Measurements from ENCODE around the gene UPP1. TPM values are rescaled to one million over a fixed set of nuclear protein-coding genes. Genes with fewer than 3 reads are reported as not detected.

Gene UPP1
- total and polyA plus RNA-seq, 2 of the 13 experiments (the other 11 are each of a cell fraction or from before 2014, with no cell fraction given): 5.7 to 9.8 TPM

DNA sequence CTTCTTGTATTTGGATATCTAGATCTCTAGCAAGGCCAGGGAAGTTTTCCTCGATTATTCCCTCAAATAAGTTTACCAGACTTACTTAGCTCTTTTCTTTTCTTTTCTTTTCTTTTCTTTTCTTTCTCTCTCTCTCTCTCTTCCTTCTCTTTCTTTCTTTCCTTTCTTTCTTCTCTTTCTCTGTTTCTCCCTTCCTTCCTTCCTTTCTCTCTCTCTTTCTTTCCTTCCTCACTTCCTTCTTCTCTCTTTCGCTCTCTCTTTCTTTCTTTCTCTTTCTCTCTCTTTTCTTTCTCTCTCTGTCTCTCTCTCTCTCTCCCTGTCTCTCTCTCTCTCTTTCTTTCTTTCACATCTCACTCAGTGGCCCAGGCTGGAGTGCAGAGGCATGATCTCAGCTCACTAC is 37.0 kb downstream of the UPP1 start:
- no peak overlapping the region for H3K4me3 ChIP-seq (replicated peaks in 1 of 3; ENCODE audit: insufficient read depth in 1 of 3, low read depth in 2 of 3, low read length in 3 of 3)
- TF ChIP-seq SIX4 (CRISPR knock-in tag; IDR thresholded peaks at IDR 0.05) (no peak), GFI1 (CRISPR knock-in tag; IDR thresholded peaks at IDR 0.05; ENCODE audit: borderline replicate concordance) (no peak)
- TF ChIP-seq, protein P1, sequence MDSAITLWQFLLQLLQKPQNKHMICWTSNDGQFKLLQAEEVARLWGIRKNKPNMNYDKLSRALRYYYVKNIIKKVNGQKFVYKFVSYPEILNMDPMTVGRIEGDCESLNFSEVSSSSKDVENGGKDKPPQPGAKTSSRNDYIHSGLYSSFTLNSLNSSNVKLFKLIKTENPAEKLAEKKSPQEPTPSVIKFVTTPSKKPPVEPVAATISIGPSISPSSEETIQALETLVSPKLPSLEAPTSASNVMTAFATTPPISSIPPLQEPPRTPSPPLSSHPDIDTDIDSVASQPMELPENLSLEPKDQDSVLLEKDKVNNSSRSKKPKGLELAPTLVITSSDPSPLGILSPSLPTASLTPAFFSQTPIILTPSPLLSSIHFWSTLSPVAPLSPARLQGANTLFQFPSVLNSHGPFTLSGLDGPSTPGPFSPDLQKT (CRISPR knock-in tag; IDR thresholded peaks at IDR 0.05; ENCODE audit: borderline replicate concordance): no peak
- TF ChIP-seq, protein P2, sequence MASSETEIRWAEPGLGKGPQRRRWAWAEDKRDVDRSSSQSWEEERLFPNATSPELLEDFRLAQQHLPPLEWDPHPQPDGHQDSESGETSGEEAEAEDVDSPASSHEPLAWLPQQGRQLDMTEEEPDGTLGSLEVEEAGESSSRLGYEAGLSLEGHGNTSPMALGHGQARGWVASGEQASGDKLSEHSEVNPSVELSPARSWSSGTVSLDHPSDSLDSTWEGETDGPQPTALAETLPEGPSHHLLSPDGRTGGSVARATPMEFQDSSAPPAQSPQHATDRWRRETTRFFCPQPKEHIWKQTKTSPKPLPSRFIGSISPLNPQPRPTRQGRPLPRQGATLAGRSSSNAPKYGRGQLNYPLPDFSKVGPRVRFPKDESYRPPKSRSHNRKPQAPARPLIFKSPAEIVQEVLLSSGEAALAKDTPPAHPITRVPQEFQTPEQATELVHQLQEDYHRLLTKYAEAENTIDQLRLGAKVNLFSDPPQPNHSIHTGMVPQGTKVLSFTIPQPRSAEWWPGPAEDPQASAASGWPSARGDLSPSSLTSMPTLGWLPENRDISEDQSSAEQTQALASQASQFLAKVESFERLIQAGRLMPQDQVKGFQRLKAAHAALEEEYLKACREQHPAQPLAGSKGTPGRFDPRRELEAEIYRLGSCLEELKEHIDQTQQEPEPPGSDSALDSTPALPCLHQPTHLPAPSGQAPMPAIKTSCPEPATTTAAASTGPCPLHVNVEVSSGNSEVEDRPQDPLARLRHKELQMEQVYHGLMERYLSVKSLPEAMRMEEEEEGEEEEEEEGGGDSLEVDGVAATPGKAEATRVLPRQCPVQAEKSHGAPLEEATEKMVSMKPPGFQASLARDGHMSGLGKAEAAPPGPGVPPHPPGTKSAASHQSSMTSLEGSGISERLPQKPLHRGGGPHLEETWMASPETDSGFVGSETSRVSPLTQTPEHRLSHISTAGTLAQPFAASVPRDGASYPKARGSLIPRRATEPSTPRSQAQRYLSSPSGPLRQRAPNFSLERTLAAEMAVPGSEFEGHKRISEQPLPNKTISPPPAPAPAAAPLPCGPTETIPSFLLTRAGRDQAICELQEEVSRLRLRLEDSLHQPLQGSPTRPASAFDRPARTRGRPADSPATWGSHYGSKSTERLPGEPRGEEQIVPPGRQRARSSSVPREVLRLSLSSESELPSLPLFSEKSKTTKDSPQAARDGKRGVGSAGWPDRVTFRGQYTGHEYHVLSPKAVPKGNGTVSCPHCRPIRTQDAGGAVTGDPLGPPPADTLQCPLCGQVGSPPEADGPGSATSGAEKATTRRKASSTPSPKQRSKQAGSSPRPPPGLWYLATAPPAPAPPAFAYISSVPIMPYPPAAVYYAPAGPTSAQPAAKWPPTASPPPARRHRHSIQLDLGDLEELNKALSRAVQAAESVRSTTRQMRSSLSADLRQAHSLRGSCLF (CRISPR knock-in tag; IDR thresholded peaks at IDR 0.05; ENCODE audit: borderline replicate concordance): no peak
- H3K27me3 ChIP-seq (ENCODE audit: control insufficient read depth in 1 of 2, insufficient read depth in 2 of 2, low read length in 2 of 2): no peaks in the 10 kb centered on the region; a peak in 1 of 5 replicates
- H3K27ac ChIP-seq (ENCODE audit: extremely low read length, insufficient read depth, low read length): no peak overlapping the region
- in situ Hi-C loops (cut with HindIII; ENCODE audit: extremely low pct_ligation_motif_present, low pct_unique_long_range_greater_than_20kb): no loop called here
- no peaks in the 10 kb centered on the region for H3K36me3 ChIP-seq (replicated peaks in 1 of 2; ENCODE audit: control insufficient read depth in 1 of 2, insufficient read depth in 2 of 2, low read length in 2 of 2)
- ChIA-PET CTCF (ENCODE audit: low intra/inter-chr PET ratio, low total read pairs) (no interaction called here), POLR2A (no interaction called here)
- no peak for FAIRE-seq
- no peaks in the 10 kb centered on the region for H3K79me2 ChIP-seq (ENCODE audit: insufficient read depth, low read length)
- H4K20me1 ChIP-seq (ENCODE audit: insufficient read depth, low read length): no peaks in the 10 kb centered on the region
- no peaks in the 10 kb centered on the region for H3K9me3 ChIP-seq (ENCODE audit: low read length)
- H3K9ac ChIP-seq (ENCODE audit: insufficient read depth, low read depth, low read length): no peak overlapping the region
- no peak overlapping the region for H3K4me2 ChIP-seq (ENCODE audit: low read depth, low read length)
- no peaks in the 10 kb centered on the region for H3K4me1 ChIP-seq (ENCODE audit: insufficient read depth, low read length)
- WGBS (ENCODE audit: low lambda C conversion rate): 43% methylated on average over 2 of the region's 2 CpGs
- H2AFZ ChIP-seq (ENCODE audit: low read length): no peak overlapping the region
- no TSS peak for BruUV-seq (replicated peaks)
- intact Hi-C loops (cut with micrococcal nuclease; ENCODE audit: unreplicated experiment): no loop called here
- ATAC-seq: no peak
- DNase-seq (ENCODE audit: low spot score): no peak

All from HepG2 (cell line).